GM10248 (cell line): ENCODE data around the gene CT47A1.
"Not testable (repeated sequence)": the region's sequence is repeated elsewhere in the genome, so short reads cannot be mapped to it uniquely, and the experiment has no call there.

Experiments
- CTCF ChIA-PET: fragments of 300-600 bp; sonication (Branson Sonifier 250); formaldehyde crosslinking; extraction: SDS; loops from one replicate; lab custom pipeline; 2021; ENCODE audit warnings: antibody characterized with exemption; lab: Yijun Ruan, JAX
- POLR2A ChIA-PET: fragments of 350-650 bp; sonication (Branson Sonifier 250); formaldehyde crosslinking; extraction: SDS; loops from one replicate; lab custom pipeline; 2020; ENCODE audit warnings: antibody characterized with exemption; lab: Yijun Ruan, JAX
- DNase-seq: peaks from one replicate; pipeline ENCODE4 v3.0.0; 2012; ENCODE audit errors: extremely low spot score
- CTCF ChIP-seq: IDR thresholded peaks from 2 replicates; pipeline ENCODE4 v1.5.1; 2012; ENCODE audit warnings: mild to moderate bottlenecking, low read depth; ENCODE audit errors: extremely low read depth, missing control alignments, control extremely low read depth

Gene CT47A1

DNA sequence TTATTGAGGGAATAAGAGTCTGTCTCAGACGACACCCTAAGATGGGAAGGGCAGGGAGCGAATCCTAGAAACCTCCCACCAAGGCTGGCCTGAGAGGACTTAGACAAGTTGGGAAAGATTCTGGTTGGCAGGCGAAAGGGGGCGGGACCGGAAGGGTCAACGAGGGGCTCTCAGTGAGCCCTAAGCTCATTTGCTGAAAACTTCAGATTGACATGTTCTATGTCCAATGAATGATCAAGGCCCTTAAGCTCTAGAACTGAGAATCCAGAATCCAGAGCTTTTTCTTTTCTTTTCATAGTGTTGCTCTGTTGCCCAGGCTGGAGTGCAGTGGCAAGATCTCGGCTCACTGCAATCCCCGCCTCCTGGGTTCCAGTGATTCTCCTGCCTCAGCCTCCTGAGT lies at the start of gene CT47A1:
Gene CT47A1, minus strand, starts transcription at position 101 of the 400 bp plus-strand sequence. CDS start 231 bp downstream, outside the sequence.
- DNase-seq, CTCF ChIA-PET, POLR2A ChIA-PET: not testable (repeated sequence)

GRCh38 chrX:121032531-121032930 lies 47.0 kb upstream of the CT47A1 start:
- no peak for DNase-seq
- no peak for TF ChIP-seq CTCF
- ChIA-PET CTCF (no interaction called here), POLR2A (no interaction called here)

GRCh38 chrX:121030083-121030482 lies 44.5 kb upstream of the CT47A1 start:
- ChIA-PET CTCF (no interaction called here), POLR2A (no interaction called here)
- TF ChIP-seq CTCF, result no peak
- DNase-seq, result no peak

DNA sequence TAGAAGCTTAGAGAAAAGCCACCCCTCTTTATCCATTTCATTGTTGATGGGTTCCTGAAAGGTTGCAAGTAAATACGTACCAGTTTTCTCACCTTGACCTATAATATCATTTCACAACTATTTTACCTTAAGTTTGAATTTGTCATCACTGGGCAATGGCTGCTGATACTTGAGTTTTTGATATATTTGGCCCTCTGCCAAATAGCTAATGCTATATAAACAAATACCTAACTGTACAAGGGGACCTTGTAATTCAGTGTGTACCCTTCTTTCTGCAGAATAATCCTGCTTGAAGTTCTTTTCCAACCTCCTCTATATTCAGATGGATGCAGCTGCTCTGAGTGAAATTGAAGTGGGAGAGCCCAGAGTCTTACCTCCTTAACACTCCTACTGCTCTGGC lies 42.9 kb upstream of the CT47A1 start:
- ChIA-PET POLR2A (no interaction called here), CTCF (no interaction called here)
- TF ChIP-seq CTCF, result no peak
- no peak for DNase-seq

GRCh38 chrX:121014826-121015225 lies 29.3 kb upstream of the CT47A1 start:
- POLR2A ChIA-PET, result no interaction called here
- no peak for DNase-seq
- no peak for TF ChIP-seq CTCF
- CTCF ChIA-PET, result no interaction called here

DNA sequence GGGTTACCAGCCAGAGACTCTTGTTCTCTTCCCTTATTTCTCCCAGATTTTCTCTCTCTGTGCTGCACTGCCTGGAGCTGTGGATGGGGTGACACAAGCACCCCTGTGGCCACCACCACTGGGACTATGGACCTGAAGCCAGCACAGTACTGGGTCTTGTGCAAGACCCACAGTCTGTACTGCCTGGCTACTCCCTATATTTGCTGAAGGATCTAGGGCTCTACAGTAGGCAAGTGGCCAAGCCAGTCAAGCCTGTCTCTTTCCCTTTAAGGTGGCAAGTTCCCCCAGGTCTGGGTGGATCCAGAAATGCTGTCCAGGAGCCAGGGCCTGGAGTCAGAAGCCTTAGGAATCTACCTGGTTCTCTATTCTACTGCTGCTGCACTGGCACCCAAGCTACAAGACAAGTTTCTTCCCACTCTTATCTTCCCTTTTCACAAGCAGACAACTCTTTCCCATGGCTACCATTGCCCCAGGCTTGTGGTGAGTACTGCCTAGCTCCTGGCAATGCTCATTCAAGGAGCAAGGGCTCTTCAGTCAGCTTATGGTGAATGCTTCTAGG lies 28.4 kb upstream of the CT47A1 start:
- no peak for DNase-seq
- CTCF ChIA-PET, result no interaction called here
- POLR2A ChIA-PET, result no interaction called here
- no peak for TF ChIP-seq CTCF

DNA sequence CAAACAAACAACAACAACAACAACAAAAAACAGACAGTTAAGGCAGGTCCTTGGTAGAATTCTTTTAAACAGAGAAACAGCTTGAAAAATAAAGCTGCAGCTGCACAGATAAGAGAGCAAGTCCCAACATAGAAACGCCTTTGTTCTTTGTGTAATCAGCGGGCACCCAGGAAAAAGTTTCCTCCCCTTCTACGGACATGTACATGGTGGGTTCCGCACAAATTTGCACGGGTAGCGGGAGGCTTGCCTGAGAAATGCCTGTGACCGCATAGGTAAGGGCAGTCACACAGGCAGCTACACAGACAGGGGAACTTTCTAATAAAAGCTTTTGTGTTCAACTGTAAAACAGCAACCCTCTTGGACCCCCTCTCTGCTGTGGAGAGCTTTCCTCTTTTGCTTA lies 25.7 kb upstream of the CT47A1 start:
- CTCF ChIA-PET, result no interaction called here
- no peak for DNase-seq
- POLR2A ChIA-PET, result no interaction called here
- TF ChIP-seq CTCF, result no peak
